ENCODE measurements around the gene CERKL.

DNA sequence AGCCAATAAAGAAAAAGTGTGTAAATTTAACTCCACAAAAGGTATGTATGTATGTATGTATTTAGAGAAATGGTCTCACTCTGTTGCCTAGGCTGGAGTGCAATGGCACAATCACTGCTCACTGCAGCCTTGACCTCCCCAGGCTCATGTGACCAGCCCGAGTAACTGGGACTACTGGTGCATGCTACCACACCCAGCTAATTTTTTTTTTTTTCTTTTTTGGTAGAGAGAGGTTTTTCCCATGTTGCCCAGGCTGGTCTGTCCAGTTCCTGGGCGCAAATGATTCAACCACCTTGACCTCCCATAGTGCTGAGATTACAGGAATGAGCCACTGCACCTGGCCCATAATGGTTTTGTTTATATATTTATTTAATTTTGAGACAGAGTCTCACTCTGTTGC is 67.1 kb downstream of the CERKL start:
- TF ChIP-seq, protein P1, sequence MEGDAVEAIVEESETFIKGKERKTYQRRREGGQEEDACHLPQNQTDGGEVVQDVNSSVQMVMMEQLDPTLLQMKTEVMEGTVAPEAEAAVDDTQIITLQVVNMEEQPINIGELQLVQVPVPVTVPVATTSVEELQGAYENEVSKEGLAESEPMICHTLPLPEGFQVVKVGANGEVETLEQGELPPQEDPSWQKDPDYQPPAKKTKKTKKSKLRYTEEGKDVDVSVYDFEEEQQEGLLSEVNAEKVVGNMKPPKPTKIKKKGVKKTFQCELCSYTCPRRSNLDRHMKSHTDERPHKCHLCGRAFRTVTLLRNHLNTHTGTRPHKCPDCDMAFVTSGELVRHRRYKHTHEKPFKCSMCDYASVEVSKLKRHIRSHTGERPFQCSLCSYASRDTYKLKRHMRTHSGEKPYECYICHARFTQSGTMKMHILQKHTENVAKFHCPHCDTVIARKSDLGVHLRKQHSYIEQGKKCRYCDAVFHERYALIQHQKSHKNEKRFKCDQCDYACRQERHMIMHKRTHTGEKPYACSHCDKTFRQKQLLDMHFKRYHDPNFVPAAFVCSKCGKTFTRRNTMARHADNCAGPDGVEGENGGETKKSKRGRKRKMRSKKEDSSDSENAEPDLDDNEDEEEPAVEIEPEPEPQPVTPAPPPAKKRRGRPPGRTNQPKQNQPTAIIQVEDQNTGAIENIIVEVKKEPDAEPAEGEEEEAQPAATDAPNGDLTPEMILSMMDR (CRISPR knock-in tag; IDR thresholded peaks at IDR 0.05): no peak
- no peak for TF ChIP-seq NR2F6 (IDR thresholded peaks at IDR 0.05)
- no peak for TF ChIP-seq NR2F6 (CRISPR knock-in tag; IDR thresholded peaks at IDR 0.05)
- no peak for TF ChIP-seq POLR2AphosphoS5 (IDR thresholded peaks at IDR 0.05; ENCODE audit: low read depth, low read length)
- TF ChIP-seq ZNF274 (CRISPR knock-in tag; IDR thresholded peaks at IDR 0.05): no peak
- TF ChIP-seq, protein P2, sequence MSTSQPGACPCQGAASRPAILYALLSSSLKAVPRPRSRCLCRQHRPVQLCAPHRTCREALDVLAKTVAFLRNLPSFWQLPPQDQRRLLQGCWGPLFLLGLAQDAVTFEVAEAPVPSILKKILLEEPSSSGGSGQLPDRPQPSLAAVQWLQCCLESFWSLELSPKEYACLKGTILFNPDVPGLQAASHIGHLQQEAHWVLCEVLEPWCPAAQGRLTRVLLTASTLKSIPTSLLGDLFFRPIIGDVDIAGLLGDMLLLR (CRISPR knock-in tag; IDR thresholded peaks at IDR 0.05): no peak
- no peak for TF ChIP-seq ASH2L (IDR thresholded peaks at IDR 0.05; ENCODE audit: insufficient read length, low read depth, low read length)
- TF ChIP-seq MED1 (CRISPR knock-in tag; IDR thresholded peaks at IDR 0.05): no peak
- no peak for TF ChIP-seq SP1 (IDR thresholded peaks at IDR 0.05)
- TF ChIP-seq SP1 (CRISPR knock-in tag; IDR thresholded peaks at IDR 0.05): no peak
- TF ChIP-seq, protein P3, sequence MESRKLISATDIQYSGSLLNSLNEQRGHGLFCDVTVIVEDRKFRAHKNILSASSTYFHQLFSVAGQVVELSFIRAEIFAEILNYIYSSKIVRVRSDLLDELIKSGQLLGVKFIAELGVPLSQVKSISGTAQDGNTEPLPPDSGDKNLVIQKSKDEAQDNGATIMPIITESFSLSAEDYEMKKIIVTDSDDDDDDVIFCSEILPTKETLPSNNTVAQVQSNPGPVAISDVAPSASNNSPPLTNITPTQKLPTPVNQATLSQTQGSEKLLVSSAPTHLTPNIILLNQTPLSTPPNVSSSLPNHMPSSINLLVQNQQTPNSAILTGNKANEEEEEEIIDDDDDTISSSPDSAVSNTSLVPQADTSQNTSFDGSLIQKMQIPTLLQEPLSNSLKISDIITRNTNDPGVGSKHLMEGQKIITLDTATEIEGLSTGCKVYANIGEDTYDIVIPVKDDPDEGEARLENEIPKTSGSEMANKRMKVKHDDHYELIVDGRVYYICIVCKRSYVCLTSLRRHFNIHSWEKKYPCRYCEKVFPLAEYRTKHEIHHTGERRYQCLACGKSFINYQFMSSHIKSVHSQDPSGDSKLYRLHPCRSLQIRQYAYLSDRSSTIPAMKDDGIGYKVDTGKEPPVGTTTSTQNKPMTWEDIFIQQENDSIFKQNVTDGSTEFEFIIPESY (CRISPR knock-in tag; IDR thresholded peaks at IDR 0.05): no peak
- TF ChIP-seq, protein P4, sequence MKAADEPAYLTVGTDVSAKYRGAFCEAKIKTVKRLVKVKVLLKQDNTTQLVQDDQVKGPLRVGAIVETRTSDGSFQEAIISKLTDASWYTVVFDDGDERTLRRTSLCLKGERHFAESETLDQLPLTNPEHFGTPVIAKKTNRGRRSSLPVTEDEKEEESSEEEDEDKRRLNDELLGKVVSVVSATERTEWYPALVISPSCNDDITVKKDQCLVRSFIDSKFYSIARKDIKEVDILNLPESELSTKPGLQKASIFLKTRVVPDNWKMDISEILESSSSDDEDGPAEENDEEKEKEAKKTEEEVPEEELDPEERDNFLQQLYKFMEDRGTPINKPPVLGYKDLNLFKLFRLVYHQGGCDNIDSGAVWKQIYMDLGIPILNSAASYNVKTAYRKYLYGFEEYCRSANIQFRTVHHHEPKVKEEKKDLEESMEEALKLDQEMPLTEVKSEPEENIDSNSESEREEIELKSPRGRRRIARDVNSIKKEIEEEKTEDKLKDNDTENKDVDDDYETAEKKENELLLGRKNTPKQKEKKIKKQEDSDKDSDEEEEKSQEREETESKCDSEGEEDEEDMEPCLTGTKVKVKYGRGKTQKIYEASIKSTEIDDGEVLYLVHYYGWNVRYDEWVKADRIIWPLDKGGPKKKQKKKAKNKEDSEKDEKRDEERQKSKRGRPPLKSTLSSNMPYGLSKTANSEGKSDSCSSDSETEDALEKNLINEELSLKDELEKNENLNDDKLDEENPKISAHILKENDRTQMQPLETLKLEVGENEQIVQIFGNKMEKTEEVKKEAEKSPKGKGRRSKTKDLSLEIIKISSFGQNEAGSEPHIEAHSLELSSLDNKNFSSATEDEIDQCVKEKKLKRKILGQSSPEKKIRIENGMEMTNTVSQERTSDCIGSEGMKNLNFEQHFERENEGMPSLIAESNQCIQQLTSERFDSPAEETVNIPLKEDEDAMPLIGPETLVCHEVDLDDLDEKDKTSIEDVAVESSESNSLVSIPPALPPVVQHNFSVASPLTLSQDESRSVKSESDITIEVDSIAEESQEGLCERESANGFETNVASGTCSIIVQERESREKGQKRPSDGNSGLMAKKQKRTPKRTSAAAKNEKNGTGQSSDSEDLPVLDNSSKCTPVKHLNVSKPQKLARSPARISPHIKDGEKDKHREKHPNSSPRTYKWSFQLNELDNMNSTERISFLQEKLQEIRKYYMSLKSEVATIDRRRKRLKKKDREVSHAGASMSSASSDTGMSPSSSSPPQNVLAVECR (CRISPR knock-in tag; IDR thresholded peaks at IDR 0.05; ENCODE audit: borderline replicate concordance): no peak
- no peak for TF ChIP-seq ZNF773 (CRISPR knock-in tag; IDR thresholded peaks at IDR 0.05; ENCODE audit: borderline replicate concordance)
- no peak for TF ChIP-seq ZNF572 (CRISPR knock-in tag; IDR thresholded peaks at IDR 0.05)
- TF ChIP-seq, protein P5, sequence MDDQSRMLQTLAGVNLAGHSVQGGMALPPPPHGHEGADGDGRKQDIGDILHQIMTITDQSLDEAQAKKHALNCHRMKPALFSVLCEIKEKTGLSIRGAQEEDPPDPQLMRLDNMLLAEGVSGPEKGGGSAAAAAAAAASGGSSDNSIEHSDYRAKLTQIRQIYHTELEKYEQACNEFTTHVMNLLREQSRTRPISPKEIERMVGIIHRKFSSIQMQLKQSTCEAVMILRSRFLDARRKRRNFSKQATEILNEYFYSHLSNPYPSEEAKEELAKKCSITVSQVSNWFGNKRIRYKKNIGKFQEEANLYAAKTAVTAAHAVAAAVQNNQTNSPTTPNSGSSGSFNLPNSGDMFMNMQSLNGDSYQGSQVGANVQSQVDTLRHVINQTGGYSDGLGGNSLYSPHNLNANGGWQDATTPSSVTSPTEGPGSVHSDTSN (CRISPR knock-in tag; IDR thresholded peaks at IDR 0.05; ENCODE audit: borderline replicate concordance): no peak
